ENCODE data around the gene DTD2.
"Not testable (repeated sequence)": the region's sequence is repeated elsewhere in the genome, so short reads cannot be mapped to it uniquely, and the experiment has no call there.

Gene DTD2

GRCh38 chr14:31441273-31442111 is 15.8 kb downstream of the DTD2 start:
- H3K4me3 ChIP-seq (ENCODE audit: low read depth, low read length), result no peak overlapping the region
- TF ChIP-seq CTCF (IDR thresholded peaks at IDR 0.05; ENCODE audit: low read depth, low read length), result no peak

- no peak for TF ChIP-seq CTCF (IDR thresholded peaks at IDR 0.05; ENCODE audit: low read depth, low read length)
- H3K4me3 ChIP-seq (ENCODE audit: low read depth, low read length), result no peak overlapping the region
These were observed 17.0 kb downstream of the DTD2 start for GRCh38 chr14:31440280-31440679.

- no peak overlapping the region for H3K4me3 ChIP-seq (ENCODE audit: low read depth, low read length)
These were observed 17.7 kb downstream of the DTD2 start for GRCh38 chr14:31439561-31439960.

GRCh38 chr14:31437045-31437691 is 20.1 kb downstream of the DTD2 start:
- not testable (repeated sequence) for H3K4me3 ChIP-seq (ENCODE audit: low read depth, low read length)

More at GRCh38 chr14:31439561-31439960, 17.7 kb downstream of the DTD2 start:
- no peak for TF ChIP-seq CTCF (IDR thresholded peaks at IDR 0.05; ENCODE audit: low read depth, low read length)

GRCh38 chr14:31435276-31435675 is 22.0 kb downstream of the DTD2 start:
- TF ChIP-seq CTCF (IDR thresholded peaks at IDR 0.05; ENCODE audit: low read depth, low read length), result no peak

GRCh38 chr14:31430634-31431264 is 26.6 kb downstream of the DTD2 start:
- no peak overlapping the region for H3K4me3 ChIP-seq (ENCODE audit: low read depth, low read length)
- TF ChIP-seq CTCF (IDR thresholded peaks at IDR 0.05; ENCODE audit: low read depth, low read length), result no peak

More at GRCh38 chr14:31435276-31435675, 22.0 kb downstream of the DTD2 start:
- H3K4me3 ChIP-seq (ENCODE audit: low read depth, low read length), result no peak overlapping the region

- no peak for TF ChIP-seq CTCF (IDR thresholded peaks at IDR 0.05; ENCODE audit: low read depth, low read length)
- H3K4me3 ChIP-seq (ENCODE audit: low read depth, low read length), result no peak overlapping the region
These were observed 27.5 kb downstream of the DTD2 start for GRCh38 chr14:31429791-31430190.

All from WI38 (cell line).